HG03565 (cell line): ENCODE data around the gene TDRD10.

Experiments
- ATAC-seq: cut with Tn5 transposase; IDR thresholded peaks from one replicate; pipeline ENCODE4 v1.9.1; 2021; ENCODE audit warnings: mild to moderate bottlenecking, moderate library complexity; ENCODE audit not compliant: unreplicated experiment

The TDRD10 gene

GRCh38 chr1:154552036-154552435, 50.0 kb downstream of the TDRD10 start:
- ATAC-seq: no peak

DNA sequence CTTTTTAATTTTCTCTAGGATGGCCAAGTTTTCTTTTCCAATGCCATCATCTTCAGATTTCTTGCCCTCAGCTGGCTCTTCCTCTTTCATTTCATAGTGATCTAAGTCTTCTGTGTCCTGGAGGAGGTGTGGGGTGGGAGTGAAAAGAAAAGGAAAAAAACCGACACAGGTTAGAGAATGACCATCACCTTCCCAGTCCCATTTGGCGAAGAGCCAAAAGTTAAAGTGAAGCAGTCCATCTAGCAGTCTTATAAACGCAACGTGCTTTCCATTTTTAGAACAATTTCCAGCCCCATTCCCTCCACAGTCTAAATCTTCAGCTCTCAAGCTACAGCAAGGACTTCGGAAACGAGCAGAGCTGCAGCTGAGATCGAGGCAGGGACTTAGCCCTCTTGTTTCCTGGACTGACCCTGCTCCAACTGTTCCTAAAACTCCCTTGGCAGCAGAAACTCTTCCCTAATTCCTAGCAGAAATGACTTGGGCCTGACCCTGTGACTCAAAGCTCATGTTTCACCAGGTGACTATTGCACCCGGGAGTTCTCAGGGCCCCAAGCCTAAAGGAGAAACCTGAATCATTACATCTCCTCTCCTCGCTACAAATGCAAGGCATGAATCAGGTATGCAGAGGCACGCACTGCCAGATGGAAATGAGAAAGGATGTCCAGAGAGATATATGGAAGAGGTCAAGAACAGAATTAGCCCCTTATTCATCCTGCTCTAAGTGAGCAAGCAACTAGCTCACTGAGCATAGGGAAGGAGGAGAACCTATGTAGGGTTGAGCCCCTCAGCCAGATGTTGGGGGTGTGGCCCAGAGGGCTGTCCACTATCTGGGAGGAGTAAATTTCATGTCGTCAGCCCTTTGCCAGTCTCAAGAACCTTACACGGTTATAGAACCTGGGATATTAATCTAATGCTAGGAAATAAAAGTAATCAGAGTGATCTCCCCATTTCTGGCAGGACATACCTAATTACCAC, 51.3 kb downstream of the TDRD10 start:
- no peak for ATAC-seq

DNA sequence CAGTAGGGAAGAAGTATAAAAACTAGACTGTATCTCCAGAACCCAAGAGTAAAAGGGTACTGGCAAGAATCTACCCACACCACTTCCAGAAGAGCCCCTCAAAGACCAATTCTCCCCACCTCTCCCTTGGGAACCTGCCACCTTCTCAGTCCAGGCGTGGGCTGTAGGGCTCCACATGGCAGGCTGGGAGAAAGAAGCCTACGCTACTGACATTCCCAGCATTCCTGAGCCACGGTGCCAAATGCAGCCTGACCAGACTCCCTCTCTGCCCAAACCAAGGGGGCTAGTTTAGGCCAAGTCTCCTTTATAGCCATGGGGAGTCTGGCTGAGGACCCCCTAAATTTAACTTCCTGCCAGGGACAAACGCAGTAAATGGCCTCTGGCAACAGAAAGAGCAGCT, 54.4 kb downstream of the TDRD10 start:
- no peak for ATAC-seq

GRCh38 chr1:154557248-154557938, 55.4 kb downstream of the TDRD10 start:
- no peak for ATAC-seq

DNA sequence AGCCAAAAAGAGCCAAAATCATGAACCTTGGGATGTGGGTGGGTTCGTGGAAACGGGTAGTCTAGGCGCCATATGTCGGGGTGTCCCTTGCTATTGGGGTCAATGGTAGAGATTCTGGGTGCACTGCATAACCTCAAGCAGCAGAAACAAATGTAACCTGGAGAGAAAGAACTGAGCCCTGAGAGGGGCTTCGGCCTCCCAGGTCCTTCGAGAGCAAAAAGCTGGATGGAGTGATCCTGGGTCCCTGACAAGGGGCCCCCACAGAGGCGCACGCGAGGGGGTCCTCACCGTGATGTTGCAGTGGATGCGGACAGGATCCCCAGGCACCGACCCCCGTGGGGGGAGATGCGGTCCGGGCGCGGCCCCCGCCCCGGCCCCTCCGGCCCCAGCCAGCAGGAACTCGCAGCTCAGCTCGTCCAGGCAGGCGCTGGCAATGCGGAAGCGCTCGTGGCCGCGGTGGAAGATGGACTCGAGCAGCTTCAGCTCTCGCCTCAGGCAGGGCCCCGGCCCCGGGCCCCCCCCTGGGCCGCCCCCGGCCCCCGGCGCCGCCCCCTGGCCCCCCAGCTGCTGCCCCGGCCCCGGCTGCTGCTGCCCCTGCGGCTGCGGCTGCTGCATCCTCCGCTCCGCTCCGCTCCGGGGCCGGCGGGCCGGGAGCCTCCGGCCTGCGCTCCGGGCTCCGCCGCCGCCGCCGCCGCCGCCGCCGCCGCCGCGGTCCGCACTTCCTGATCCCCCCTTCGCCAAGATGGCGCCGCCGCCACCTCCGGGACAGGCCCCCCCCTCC, 56.1 kb downstream of the TDRD10 start, which contains the start of gene UBE2Q1:
Gene UBE2Q1, minus strand, starts transcription at position 724 of the 781 bp plus-strand sequence. Its CDS starts 109 bp downstream, at position 615.
- ATAC-seq: peak; percentile 3

DNA sequence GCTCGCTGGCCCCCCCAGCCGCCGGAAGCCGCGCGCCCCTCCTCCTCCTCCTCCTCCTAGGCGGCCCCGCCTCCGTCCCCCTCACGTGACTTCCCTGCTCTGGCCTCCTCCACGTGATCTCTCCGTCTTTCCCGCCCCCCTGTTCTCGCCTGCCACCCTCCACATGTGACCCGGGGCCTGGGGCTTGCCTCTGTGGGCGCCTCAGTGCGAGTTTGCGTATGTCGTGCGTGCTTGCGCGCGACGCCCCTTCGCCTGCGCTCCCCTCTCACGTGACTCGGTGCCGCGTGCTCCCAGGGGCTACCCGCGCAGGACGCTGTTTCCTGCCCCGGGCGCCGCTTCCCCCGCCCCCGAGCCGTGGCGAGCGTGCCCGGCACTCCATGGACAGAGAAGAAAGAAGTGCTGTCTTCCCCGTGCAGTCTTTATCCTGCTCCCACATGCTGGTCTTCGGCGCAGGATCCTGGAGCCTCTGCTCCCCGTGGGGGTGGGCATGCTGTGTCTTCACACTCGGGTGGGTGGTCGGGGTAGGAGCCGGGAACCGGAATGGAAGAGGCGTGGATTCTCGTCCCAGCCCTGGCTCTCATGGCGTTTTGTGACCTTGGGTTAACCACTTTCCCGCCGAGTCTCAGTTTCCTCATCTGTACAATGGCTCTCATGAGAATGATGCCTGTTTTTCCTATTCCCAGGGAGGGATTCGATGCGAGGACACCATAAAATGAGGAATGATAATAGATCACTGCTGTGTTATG, 56.9 kb downstream of the TDRD10 start:
- peak; percentile 89 for ATAC-seq

DNA sequence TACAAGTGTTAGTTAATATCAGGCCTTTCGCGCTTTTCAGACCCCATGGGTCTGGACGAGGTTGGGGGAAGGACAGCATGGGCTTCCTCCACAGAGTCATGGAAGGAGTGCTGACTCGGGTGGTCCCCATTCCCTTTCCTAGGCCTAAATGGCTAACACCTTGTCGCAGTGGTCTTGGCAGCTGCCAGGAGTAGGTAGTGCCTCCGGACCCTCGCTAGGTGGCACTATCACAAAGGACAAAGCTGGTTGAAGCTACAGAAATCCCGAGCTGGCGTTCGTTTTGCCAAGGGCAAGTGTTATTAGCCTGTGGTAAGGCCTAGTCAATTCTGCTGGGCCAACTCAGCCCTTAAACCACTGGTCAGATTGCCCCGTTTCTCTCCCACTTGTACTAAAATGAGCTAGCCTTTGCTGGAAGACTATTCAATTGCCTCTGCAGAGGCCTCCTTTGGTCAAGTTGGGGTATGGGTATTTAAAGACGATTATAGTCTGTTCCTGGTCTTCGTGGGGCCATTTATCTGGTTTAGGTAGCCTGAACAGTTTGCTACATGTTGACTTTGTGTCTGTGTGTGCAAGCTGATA, 57.5 kb downstream of the TDRD10 start:
- peak; percentile 45 for ATAC-seq

- no peak for ATAC-seq
Observed at GRCh38 chr1:154565876-154566275, 63.9 kb downstream of the TDRD10 start.

GRCh38 chr1:154567386-154568156, 65.6 kb downstream of the TDRD10 start, which contains the start of gene CHRNB2:
CHRNB2 (plus strand) TSS chr1:154567778; CDS start chr1:154568045, 267 bp downstream.
- no peak for ATAC-seq

DNA sequence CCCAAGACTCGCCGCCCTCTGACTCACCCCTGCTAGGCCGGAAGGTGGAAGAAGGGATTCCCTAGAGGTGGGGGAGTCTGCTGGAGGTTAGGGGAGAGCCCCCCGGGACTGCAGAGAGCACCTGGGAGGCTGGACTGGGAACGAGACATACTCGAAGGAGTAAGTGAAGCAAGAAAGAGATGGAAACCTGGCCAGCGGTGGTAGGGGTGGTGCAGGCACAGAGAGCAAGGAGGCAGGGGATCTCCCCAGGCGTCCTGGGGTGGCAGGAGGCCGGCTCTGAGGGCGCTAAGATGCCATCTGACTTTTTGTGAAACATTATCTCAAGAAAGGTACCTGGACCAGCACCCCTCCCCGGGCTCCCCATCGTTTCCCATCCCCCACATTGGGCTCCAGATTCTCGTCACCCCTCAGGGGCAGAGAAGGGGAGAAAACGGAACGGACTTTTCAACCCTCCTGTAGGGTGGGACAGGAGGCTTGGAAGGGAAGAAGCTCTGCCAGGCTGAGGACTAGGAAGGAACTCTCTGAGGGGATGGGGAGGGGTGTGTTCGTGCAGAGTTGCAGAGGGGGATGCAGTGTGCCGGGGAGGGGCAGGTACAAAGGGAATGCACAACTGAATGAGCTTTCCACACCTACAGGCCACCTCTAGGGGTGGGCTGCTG, 66.3 kb downstream of the TDRD10 start:
- no peak for ATAC-seq

DNA sequence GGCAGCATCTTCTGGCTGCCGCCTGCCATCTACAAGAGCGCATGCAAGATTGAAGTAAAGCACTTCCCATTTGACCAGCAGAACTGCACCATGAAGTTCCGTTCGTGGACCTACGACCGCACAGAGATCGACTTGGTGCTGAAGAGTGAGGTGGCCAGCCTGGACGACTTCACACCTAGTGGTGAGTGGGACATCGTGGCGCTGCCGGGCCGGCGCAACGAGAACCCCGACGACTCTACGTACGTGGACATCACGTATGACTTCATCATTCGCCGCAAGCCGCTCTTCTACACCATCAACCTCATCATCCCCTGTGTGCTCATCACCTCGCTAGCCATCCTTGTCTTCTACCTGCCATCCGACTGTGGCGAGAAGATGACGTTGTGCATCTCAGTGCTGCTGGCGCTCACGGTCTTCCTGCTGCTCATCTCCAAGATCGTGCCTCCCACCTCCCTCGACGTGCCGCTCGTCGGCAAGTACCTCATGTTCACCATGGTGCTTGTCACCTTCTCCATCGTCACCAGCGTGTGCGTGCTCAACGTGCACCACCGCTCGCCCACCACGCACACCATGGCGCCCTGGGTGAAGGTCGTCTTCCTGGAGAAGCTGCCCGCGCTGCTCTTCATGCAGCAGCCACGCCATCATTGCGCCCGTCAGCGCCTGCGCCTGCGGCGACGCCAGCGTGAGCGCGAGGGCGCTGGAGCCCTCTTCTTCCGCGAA, 69.4 kb downstream of the TDRD10 start:
- ATAC-seq: no peak

GRCh38 chr1:154571964-154572288, 69.9 kb downstream of the TDRD10 start:
- ATAC-seq: no peak

DNA sequence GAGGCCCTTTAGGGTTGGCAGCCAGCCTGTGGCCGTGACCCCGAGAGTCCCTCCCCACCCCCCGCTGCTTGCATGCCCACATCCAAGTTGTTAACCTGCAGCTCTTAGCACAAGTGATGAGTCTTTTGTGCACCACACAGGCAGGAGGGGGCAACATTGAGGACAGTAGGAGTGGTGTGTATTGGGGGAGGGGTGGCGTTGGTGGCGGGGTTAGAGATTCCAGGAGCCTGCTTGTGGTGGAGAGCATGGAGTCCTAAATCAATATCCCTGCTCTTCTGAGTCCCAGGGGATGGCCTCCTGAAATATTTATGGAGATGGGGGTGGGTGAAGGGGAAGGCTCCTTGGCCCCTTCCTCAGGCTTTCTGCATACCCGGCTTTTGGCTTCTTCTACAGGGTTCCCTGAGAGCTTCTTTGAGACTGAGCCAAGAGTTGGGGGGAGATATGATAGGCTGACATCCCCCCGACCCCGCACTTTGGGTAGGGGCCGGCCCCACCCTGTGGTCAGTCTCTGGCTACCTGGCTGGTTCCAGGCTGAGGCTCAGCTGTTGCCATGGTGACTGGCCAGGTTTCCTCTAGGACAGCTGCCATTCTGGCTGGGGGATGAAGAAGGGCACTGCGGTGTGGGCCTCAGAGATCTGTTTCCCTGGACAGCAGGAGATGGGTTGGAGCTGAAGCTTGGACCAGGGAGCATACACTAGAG, 70.6 kb downstream of the TDRD10 start:
- ATAC-seq: no peak

DNA sequence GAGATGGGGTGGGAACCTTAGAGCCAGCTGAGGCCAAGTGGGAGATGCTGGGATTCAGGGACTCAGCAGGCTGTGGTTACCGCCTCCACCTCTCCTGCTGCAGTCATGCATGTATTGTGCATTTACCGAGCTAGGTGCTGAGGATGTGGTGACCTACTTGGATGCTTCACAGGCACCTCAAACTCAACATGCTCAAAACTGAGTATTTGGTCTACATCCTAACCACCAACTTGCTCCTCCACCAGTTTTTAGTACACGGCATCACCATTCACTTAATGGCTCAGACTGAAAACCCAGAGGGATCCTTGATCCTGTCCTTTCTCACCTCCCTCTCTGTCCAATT, 71.1 kb downstream of the TDRD10 start:
- ATAC-seq: no peak

GRCh38 chr1:154574716-154575115, 72.7 kb downstream of the TDRD10 start:
- ATAC-seq: no peak

GRCh38 chr1:154575147-154575927, 73.3 kb downstream of the TDRD10 start:
- ATAC-seq: no peak
